ENCODE measurements around the gene CPA1. TPM values are rescaled to one million over a fixed set of nuclear protein-coding genes. Genes with fewer than 3 reads are reported as not detected.

The CPA1 gene
- total RNA-seq, 4 donors from 2014 or later: not detected

GRCh38 chr7:130388671-130389070 is 8.4 kb downstream of the CPA1 start:
- no peaks in the 10 kb centered on the region for H3K9me3 ChIP-seq
- H3K4me1 ChIP-seq: no peaks in the 10 kb centered on the region
- no peak overlapping the region for H3K4me3 ChIP-seq
- no peak for DNase-seq
- TF ChIP-seq POLR2A (IDR thresholded peaks at IDR 0.05) (no peak), CTCF (IDR thresholded peaks at IDR 0.05) (no peak)
- H3K27ac ChIP-seq: no peak overlapping the region
- H3K27me3 ChIP-seq: no peaks in the 10 kb centered on the region
- intact Hi-C loops (cut with DNase I): no loop called here
- H3K36me3 ChIP-seq: no peaks in the 10 kb centered on the region
- 69 to 94% methylated on average over 2 of the region's 2 CpGs for WGBS, 2 donors

- WGBS, 2 donors: 89 to 95% methylated on average over 1 of the region's 1 CpG
- intact Hi-C loops (cut with DNase I): no loop called here
- Histone ChIP-seq H3K4me1 (no peaks in the 10 kb centered on the region), H3K27me3 (no peaks in the 10 kb centered on the region), H3K36me3 (no peaks in the 10 kb centered on the region), H3K4me3 (no peak overlapping the region), H3K27ac (no peak overlapping the region), H3K9me3 (no peaks in the 10 kb centered on the region)
- TF ChIP-seq CTCF (IDR thresholded peaks at IDR 0.05) (no peak), POLR2A (IDR thresholded peaks at IDR 0.05) (no peak)
- DNase-seq: no peak
Measured at GRCh38 chr7:130390486-130390885, 10.2 kb downstream of the CPA1 start.

GRCh38 chr7:130393101-130393561 is 12.8 kb downstream of the CPA1 start:
- peak overlapping the region in 2 of 4 donors; percentile 6 to 12 for H3K27ac ChIP-seq
- intact Hi-C loops (cut with DNase I): no loop called here
- H3K9me3 ChIP-seq: no peaks in the 10 kb centered on the region
- H3K4me3 ChIP-seq: no peak overlapping the region
- TF ChIP-seq POLR2A (IDR thresholded peaks at IDR 0.05): no peak
- TF ChIP-seq CTCF (IDR thresholded peaks at IDR 0.05): no peak
- WGBS, 2 donors: 54 to 71% methylated on average over 5 of the region's 5 CpGs
- H3K27me3 ChIP-seq: no peaks in the 10 kb centered on the region
- H3K4me1 ChIP-seq: no peaks in the 10 kb centered on the region
- H3K36me3 ChIP-seq: peaks cover 0 to 3% (median 0%) of the 10 kb centered on the region in 3 donors
- no peak for DNase-seq

GRCh38 chr7:130393841-130394411 is 13.6 kb downstream of the CPA1 start:
- DNase-seq: no peak
- Histone ChIP-seq H3K27me3 (no peaks in the 10 kb centered on the region), H3K4me3 (no peak overlapping the region), H3K9me3 (no peaks in the 10 kb centered on the region), H3K4me1 (no peaks in the 10 kb centered on the region), H3K36me3 (peaks cover 0 to 6% (median 0%) of the 10 kb centered on the region in 3 donors), H3K27ac (no peak overlapping the region)
- TF ChIP-seq POLR2A (IDR thresholded peaks at IDR 0.05) (no peak), CTCF (IDR thresholded peaks at IDR 0.05) (no peak)
- intact Hi-C loops (cut with DNase I): no loop called here
- 71 to 81% methylated on average over 8 to 10 of the region's 10 CpGs for WGBS, 2 donors

- H3K27me3 ChIP-seq: no peaks in the 10 kb centered on the region
- H3K4me3 ChIP-seq: no peak overlapping the region
- no peaks in the 10 kb centered on the region for H3K9me3 ChIP-seq
- WGBS, 2 donors: 80 to 84% methylated on average over 7 of the region's 7 CpGs
- no peaks in the 10 kb centered on the region for H3K4me1 ChIP-seq
- TF ChIP-seq CTCF (IDR thresholded peaks at IDR 0.05): no peak
- no peak for TF ChIP-seq POLR2A (IDR thresholded peaks at IDR 0.05)
- H3K27ac ChIP-seq: no peak overlapping the region
- intact Hi-C loops (cut with DNase I): no loop called here
- peaks cover 0 to 6% (median 0%) of the 10 kb centered on the region in 3 donors for H3K36me3 ChIP-seq
- no peak for DNase-seq
Measured at GRCh38 chr7:130394421-130395195, 14.3 kb downstream of the CPA1 start.

Measured in esophagus squamous epithelium (tissue), 5 donors.